GM19328 (cell line): ENCODE data around the gene MOB3A.
"Not testable (repeated sequence)": the region's sequence is repeated elsewhere in the genome, so short reads cannot be mapped to it uniquely, and the experiment has no call there.

ENCODE experiments used
- ATAC-seq: cut with Tn5 transposase; IDR thresholded peaks from one replicate; pipeline ENCODE4 v1.9.1; 2021; ENCODE audit warnings: mild to moderate bottlenecking, moderate library complexity; ENCODE audit not compliant: unreplicated experiment

The MOB3A gene

DNA sequence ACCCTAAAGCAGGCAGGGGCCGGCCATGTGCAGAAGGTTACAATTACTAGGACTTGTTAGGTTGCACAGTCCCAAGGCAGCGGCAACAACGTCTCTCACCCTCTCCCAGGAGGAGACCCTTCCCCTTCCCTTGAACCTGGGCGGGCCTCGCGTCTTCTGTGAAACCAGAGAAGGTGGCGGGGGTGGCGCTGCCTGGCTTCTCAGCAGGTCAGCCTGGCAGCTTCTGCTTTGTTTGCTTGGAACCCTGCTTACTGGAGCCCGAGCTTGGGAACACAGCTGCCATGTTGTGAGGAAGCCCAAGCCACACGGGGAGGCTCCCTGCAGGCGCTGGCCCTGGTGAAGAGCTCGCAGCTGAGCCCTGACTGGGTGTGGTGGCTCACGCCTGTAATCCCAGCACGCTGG is 60.5 kb downstream of the MOB3A start:
- ATAC-seq = no peak

DNA sequence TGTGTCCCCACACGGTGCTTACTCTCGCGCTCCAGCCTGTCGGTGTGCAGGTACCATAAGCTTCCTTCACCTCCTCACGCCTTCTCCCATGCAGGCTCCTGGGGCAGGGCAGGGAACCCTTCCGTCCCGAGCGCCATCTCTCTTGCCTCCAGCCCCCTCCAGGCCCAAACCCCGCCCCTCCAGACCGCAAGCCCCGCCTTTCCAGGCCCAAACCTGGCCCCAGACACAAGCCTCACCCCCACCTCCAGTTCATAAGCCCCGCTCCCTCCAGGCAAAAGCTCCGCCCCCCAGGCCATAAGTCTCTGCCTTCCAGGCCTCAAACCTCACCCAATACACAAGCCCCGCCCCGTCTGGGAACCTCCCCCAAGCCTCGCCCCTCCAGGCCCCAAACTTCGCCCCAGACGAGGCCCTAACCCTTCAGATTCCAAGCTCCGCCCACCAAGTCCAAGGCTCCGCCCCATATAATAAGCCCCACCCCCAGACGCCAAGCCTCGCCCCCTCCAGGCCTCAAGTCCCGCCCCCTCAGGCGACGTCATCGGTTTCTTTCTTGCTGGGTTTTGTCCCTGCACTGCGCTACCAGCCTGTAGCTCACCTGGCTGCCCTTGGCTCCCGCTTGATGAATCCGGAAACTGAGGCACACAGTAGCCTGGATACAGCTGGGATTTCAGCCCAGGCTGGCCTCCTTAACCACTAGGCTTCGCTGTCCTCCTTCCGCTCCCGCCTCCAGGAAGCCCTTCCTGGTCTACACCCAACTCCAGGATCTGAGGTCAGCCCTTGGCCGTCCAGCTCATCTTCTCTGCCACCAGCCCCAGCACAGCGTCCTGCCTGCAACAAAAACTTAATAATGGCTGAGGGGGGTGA is 61.2 kb downstream of the MOB3A start:
- ATAC-seq = no peak

DNA sequence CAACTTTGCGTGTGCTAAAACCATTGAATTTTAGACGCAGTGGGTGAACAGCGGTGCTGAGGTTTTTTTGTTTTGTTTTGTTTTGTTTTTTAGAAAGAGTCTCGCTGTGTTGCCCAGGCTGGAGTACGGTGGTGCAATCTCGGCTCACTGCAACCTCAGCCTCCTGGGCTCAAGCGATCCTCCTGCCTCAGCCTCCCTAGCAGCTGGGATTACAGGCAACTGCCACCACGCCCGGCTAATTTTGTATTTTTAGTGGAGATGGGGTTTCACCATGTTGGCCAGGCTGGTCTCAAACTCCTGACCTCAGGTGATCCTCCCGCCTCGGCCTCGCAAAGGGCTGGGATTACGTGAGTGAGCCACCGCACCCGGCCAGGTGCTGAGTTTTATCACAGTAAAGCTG is 61.9 kb downstream of the MOB3A start:
- not testable (repeated sequence) for ATAC-seq

DNA sequence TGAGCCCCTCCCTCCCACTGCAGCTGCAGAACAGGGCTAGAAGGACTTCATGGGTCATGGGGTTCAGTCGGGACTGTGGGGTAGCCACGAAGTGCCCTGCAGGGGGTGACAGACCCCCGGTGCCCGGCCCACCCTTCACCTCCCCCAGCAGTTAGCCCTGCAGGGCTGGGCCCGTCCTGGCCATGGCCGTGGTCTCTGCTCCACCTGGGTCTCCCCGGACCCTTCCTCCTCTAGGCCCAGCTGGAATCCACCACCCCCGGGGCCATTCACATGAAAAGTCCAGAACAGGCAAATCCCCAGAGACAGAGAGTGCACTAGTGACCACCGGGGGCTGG is 62.3 kb downstream of the MOB3A start:
- no peak for ATAC-seq

DNA sequence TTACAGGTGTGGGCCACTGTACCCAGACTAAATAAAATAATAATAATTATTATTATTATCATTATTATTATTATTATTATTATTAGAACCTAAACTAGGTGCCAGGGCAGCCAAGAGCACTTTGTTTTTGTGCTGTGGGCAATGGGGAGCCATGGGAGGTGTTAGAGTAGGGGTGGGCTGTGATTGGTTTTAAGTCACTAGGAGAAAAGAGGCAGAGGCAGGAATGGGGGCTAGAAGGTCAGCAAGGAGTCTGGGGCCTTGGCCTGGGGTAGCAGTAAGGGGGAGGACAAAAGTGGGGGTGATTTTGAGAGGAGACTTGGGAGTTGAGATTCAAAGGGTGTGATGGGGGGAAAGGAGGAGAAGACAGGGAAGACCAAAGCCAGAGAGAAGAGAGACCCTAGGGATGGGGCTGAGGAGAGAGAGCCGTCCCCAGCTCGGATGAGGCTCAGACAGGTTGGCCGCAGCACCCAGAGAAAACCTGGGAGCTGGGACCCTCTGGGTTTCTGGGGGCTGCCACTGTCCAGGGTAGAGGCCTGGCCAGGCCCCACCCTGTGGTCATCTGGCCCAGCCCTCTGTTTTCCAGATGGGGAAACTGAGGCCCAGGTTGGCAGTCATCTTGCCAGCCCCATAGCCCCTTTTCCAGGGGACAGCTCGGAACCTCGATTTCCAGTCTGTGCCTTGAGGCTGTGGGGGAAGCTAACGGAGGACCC is 62.9 kb downstream of the MOB3A start:
- ATAC-seq = no peak

DNA sequence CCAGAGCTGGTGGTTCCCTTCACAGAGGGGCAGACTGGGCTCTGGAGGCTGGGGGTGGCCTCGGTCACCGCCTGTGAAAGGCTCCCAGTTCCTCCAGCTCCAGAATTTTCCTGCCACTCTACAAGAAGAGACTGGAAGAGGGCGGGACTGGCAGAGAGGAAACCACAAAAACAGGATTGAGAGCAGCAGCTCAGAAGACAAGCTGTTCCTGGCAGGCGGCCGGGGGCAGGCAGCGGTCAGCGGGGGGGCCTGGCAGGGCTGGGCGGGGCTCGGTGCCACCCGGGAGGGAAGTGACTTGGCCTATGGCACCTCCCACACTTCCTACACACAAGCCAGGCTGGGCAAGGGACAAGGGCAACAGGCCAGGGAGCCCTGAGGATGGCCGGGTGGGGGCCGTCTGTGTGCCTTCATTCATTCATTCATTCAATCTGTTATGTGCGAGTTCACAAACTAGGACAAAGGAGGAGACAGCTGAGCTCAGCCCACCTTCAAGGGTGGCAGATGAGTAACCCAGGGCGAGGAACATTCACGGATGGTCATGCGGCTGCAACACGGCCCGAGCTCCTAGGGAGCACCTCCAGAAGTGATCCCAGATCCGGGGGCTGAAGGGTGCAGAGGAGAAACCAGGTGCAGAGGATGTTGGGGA is 63.7 kb downstream of the MOB3A start:
- ATAC-seq = no peak

DNA sequence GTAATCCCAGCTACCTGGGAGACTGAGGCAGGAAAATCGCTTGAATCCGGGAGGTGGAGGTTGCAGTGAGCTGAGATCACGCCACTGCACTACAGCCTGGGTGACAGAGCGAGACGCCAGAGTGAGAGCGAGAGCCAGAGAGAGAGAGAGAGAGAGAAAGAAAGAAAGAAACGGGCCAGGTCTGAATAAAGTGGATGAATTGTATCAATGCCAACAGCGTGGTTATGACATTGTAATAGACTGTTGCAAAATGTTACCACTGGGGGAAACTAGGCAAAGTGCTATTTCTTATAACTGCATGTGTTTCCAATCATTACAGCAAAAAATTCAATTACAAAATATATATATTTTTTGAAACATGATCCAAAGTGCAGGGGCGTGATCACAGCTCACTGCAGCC is 68.8 kb downstream of the MOB3A start:
- no peak for ATAC-seq

DNA sequence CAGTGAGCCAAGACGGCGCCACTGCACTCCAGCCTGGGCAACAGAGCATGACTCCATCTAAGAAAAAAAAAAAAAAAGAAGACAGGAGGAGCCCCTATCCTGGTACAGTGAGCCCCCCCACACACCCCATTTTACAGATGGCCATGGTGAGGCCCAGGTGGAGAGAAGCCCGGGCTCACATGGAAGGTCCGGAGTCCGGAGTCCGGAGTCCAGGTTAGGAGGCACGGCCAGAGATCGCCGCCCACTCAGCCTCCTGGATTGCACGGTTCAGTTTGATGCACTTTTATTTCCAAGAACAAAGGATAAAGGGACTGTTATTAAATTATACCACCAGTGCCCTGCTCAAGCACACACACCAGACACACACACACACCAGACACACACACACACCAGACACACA is 69.4 kb downstream of the MOB3A start:
- ATAC-seq = no peak

DNA sequence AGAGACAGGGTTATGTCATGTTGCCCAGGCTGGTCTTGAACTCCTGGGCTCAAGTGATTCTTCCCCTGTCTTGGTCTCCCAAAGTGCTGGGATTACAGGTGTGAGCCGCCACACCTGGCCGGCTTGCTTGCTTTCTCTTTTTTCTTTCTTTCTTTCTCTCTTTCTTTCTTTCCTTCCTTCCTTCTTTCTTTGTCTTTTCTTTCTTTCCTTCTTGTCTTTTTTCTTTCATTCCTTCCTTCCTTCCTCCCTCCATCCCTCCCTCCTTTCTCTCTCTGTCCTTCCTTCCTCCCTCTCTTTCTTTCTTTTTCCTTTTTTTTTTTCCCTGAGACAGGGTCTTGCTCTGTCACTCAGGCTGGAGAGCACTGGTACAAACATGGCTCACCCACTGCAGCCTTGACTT is 73.8 kb downstream of the MOB3A start:
- ATAC-seq = no peak

DNA sequence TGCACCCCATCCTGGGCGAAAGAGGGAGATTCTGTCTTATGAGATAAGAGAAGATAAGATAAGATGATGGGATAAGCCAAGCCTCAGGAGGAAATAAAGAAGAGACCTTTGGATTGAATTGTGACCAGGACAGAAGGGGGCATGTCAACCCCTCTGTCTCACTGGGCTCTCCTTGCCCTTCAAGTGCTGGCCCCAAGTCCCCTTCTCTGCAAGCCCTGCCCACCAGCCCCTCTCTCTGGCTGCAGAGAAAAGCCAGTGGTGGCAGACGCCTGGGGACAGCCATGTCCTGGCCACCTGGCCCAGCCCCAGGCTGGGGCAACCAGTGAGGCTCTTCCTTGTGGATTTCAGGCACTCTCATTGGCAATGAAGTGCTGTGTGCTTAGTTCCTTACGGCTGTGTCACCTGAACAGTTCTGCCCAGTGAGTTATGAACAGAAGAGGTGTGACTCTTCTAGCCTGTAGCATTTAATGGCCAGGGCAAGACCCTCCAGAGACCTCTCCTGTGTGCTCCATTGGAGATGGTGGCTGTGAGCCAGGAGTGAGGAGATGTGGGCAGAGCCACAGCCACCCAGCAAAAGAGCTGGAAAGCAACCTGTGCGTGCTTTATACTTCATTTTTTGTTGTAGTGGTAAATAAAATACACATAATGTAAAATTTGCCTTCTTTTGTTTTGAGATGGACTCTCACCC is 74.5 kb downstream of the MOB3A start:
- ATAC-seq = no peak
